Measurements from ENCODE around the gene IKZF5. TPM values are rescaled to one million over a fixed set of nuclear protein-coding genes. Genes with fewer than 3 reads are reported as not detected.

IKZF5 gene
- total RNA-seq, 1 experiment from 2014 or later = 10.4 TPM

DNA sequence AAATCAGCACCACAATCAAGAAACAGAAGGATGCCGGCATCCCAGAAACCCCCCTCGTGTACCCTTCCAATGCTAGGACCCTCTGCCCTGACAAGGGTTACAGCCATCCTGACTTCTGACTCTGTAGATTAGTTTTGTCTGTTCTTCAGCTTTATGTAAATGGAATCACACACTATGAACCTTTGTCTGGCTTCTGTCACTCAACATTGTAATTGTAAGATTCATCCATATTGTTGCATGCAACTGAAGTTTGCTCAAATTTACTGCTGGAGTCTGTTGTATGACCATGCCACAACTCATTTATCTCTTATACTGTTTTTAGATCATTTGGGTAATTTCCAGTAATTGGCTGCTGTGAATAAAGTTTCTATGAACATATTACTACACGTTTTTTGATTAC, 8.4 kb downstream of the IKZF5 start:
- Mint-ChIP-seq H3K9me3 (ENCODE audit: unreplicated experiment) (no peaks in the 10 kb centered on the region), H3K4me3 (ENCODE audit: unreplicated experiment) (no peak overlapping the region), H3K27ac (ENCODE audit: unreplicated experiment) (no peak overlapping the region), H3K4me1 (ENCODE audit: low read depth, unreplicated experiment) (peaks cover 7% of the 10 kb centered on the region), H3K36me3 (ENCODE audit: insufficient read depth, unreplicated experiment) (peaks cover 4% of the 10 kb centered on the region), H3K27me3 (ENCODE audit: insufficient read depth, unreplicated experiment) (no peaks in the 10 kb centered on the region)
- no peaks in the 10 kb centered on the region for H3K27me3 ChIP-seq (replicated peaks; ENCODE audit: control insufficient read depth, insufficient read depth, low read length)
- BruUV-seq (replicated peaks) = no TSS peak
- intact Hi-C loops (cut with micrococcal nuclease; ENCODE audit: unreplicated experiment) = no loop called here
- ChIA-PET CTCF (no interaction called here), POLR2A (no interaction called here)
- no peaks in the 10 kb centered on the region for H3K4me1 ChIP-seq
- no peak overlapping the region for H3K4me3 ChIP-seq (ENCODE audit: low read depth, low read length)
- no peaks in the 10 kb centered on the region for H3K9me3 ChIP-seq
- TF ChIP-seq, protein P1, sequence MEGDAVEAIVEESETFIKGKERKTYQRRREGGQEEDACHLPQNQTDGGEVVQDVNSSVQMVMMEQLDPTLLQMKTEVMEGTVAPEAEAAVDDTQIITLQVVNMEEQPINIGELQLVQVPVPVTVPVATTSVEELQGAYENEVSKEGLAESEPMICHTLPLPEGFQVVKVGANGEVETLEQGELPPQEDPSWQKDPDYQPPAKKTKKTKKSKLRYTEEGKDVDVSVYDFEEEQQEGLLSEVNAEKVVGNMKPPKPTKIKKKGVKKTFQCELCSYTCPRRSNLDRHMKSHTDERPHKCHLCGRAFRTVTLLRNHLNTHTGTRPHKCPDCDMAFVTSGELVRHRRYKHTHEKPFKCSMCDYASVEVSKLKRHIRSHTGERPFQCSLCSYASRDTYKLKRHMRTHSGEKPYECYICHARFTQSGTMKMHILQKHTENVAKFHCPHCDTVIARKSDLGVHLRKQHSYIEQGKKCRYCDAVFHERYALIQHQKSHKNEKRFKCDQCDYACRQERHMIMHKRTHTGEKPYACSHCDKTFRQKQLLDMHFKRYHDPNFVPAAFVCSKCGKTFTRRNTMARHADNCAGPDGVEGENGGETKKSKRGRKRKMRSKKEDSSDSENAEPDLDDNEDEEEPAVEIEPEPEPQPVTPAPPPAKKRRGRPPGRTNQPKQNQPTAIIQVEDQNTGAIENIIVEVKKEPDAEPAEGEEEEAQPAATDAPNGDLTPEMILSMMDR (IDR thresholded peaks at IDR 0.05; ENCODE audit: insufficient read depth in 1 of 2, low read depth in 1 of 2, low read length in 1 of 2, severe bottlenecking in 1 of 2, unreplicated experiment in 1 of 2) = no peak
- H3K36me3 ChIP-seq (ENCODE audit: control insufficient read depth, insufficient read depth, low read length) = no peaks in the 10 kb centered on the region
- no peak for DNase-seq

GRCh38 chr10:122999347-122999746, 9.2 kb downstream of the IKZF5 start:
- H3K9me3 Mint-ChIP-seq (ENCODE audit: unreplicated experiment) = no peaks in the 10 kb centered on the region
- no TSS peak for BruUV-seq (replicated peaks)
- Histone ChIP-seq H3K9me3 (no peaks in the 10 kb centered on the region), H3K36me3 (ENCODE audit: control insufficient read depth, insufficient read depth, low read length) (no peaks in the 10 kb centered on the region), H3K4me1 (no peaks in the 10 kb centered on the region), H3K27me3 (replicated peaks; ENCODE audit: control insufficient read depth, insufficient read depth, low read length) (no peaks in the 10 kb centered on the region), H3K4me3 (ENCODE audit: low read depth, low read length) (no peak overlapping the region)
- ChIA-PET POLR2A (no interaction called here), CTCF (no interaction called here)
- intact Hi-C loops (cut with micrococcal nuclease; ENCODE audit: unreplicated experiment) = no loop called here
- H3K27ac Mint-ChIP-seq (ENCODE audit: unreplicated experiment) = no peak overlapping the region
- no peak for DNase-seq
- peaks cover 7% of the 10 kb centered on the region for H3K4me1 Mint-ChIP-seq (ENCODE audit: low read depth, unreplicated experiment)
- H3K4me3 Mint-ChIP-seq (ENCODE audit: unreplicated experiment) = no peak overlapping the region
- TF ChIP-seq, protein P1 (IDR thresholded peaks at IDR 0.05; ENCODE audit: insufficient read depth in 1 of 2, low read depth in 1 of 2, low read length in 1 of 2, severe bottlenecking in 1 of 2, unreplicated experiment in 1 of 2) = no peak
- H3K27me3 Mint-ChIP-seq (ENCODE audit: insufficient read depth, unreplicated experiment) = no peaks in the 10 kb centered on the region
- peaks cover 6% of the 10 kb centered on the region for H3K36me3 Mint-ChIP-seq (ENCODE audit: insufficient read depth, unreplicated experiment)

DNA sequence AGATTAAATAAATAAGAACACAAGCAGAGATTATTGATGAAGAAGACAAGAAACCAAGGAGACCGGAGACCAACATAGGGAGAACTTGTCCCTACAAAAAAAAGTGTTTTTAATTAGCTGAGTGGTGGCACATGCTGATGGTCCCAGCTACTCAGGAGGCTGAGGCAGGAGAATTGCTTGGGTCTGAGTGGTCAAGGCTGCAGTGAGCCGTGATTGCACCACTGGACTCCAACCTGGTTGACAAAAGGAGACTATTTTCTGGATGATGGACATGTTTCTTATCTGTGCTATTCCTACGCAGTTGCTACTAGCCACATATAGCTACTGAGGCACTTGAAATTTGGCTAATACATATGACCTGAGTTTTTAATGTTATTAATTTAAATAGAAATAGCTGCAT, 9.7 kb downstream of the IKZF5 start:
- H3K27ac Mint-ChIP-seq (ENCODE audit: unreplicated experiment) = no peak overlapping the region
- intact Hi-C loops (cut with micrococcal nuclease; ENCODE audit: unreplicated experiment) = no loop called here
- CTCF ChIA-PET = no interaction called here
- H3K4me3 ChIP-seq (ENCODE audit: low read depth, low read length) = no peak overlapping the region
- H3K9me3 Mint-ChIP-seq (ENCODE audit: unreplicated experiment) = no peaks in the 10 kb centered on the region
- no peak for DNase-seq
- H3K4me1 Mint-ChIP-seq (ENCODE audit: low read depth, unreplicated experiment) = peaks cover 4% of the 10 kb centered on the region
- peaks cover 6% of the 10 kb centered on the region for H3K36me3 Mint-ChIP-seq (ENCODE audit: insufficient read depth, unreplicated experiment)
- H3K27me3 Mint-ChIP-seq (ENCODE audit: insufficient read depth, unreplicated experiment) = no peaks in the 10 kb centered on the region
- H3K9me3 ChIP-seq = no peaks in the 10 kb centered on the region
- no peaks in the 10 kb centered on the region for H3K27me3 ChIP-seq (replicated peaks; ENCODE audit: control insufficient read depth, insufficient read depth, low read length)
- H3K36me3 ChIP-seq (ENCODE audit: control insufficient read depth, insufficient read depth, low read length) = no peaks in the 10 kb centered on the region
- no TSS peak for BruUV-seq (replicated peaks)
- POLR2A ChIA-PET = no interaction called here
- no peak overlapping the region for H3K4me3 Mint-ChIP-seq (ENCODE audit: unreplicated experiment)
- H3K4me1 ChIP-seq = no peaks in the 10 kb centered on the region
- TF ChIP-seq, protein P1 (IDR thresholded peaks at IDR 0.05; ENCODE audit: insufficient read depth in 1 of 2, low read depth in 1 of 2, low read length in 1 of 2, severe bottlenecking in 1 of 2, unreplicated experiment in 1 of 2) = no peak
